Fibroblast of mammary gland (primary cell): ENCODE measurements around the gene DST.

Experiments
- DNase-seq: peaks from one replicate; pipeline ENCODE4 v3.0.0-alpha.2; 2010; ENCODE audit warnings: low read depth
- H3K4me3 ChIP-seq: 2 replicates; pipeline ENCODE4 v1.5.1; 2011; ENCODE audit warnings: low read depth, mild to moderate bottlenecking, low read length, moderate library complexity; ENCODE audit not compliant: control insufficient read depth
- TF ChIP-seq, protein P1 (sequence below): conservative IDR thresholded peaks from 2 replicates; pipeline ENCODE4 v1.5.1; 2011; ENCODE audit warnings: low read depth, low read length, inconsistent platforms; ENCODE audit not compliant: control insufficient read depth, insufficient read depth

Gene DST

DNA sequence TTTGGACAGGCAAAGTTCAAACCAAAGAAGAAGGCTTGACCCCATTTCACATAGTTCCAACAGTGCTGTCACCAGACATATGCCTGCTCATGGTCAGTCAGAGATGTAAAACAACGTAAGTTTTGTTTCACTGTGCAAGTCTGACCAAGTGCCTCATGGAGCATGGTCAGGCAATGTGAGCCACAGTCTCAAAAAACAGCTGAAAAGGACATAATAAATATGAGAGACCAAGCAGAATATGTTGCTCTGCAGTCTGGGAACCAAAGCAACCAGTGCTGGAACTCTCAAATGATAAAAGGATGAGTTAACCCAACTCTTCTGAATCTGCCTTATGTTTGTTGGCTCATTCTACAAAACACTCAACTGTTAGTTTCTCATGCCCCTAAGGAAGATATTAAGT is 39.9 kb upstream of the DST start:
- DNase-seq: no peak
- no peak overlapping the region for H3K4me3 ChIP-seq
- TF ChIP-seq, protein P1, sequence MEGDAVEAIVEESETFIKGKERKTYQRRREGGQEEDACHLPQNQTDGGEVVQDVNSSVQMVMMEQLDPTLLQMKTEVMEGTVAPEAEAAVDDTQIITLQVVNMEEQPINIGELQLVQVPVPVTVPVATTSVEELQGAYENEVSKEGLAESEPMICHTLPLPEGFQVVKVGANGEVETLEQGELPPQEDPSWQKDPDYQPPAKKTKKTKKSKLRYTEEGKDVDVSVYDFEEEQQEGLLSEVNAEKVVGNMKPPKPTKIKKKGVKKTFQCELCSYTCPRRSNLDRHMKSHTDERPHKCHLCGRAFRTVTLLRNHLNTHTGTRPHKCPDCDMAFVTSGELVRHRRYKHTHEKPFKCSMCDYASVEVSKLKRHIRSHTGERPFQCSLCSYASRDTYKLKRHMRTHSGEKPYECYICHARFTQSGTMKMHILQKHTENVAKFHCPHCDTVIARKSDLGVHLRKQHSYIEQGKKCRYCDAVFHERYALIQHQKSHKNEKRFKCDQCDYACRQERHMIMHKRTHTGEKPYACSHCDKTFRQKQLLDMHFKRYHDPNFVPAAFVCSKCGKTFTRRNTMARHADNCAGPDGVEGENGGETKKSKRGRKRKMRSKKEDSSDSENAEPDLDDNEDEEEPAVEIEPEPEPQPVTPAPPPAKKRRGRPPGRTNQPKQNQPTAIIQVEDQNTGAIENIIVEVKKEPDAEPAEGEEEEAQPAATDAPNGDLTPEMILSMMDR: no peak

GRCh38 chr6:56677559-56677958 is 34.9 kb upstream of the DST start:
- peak; percentile 56 for DNase-seq
- H3K4me3 ChIP-seq: no peak overlapping the region
- TF ChIP-seq, protein P1: no peak

DNA sequence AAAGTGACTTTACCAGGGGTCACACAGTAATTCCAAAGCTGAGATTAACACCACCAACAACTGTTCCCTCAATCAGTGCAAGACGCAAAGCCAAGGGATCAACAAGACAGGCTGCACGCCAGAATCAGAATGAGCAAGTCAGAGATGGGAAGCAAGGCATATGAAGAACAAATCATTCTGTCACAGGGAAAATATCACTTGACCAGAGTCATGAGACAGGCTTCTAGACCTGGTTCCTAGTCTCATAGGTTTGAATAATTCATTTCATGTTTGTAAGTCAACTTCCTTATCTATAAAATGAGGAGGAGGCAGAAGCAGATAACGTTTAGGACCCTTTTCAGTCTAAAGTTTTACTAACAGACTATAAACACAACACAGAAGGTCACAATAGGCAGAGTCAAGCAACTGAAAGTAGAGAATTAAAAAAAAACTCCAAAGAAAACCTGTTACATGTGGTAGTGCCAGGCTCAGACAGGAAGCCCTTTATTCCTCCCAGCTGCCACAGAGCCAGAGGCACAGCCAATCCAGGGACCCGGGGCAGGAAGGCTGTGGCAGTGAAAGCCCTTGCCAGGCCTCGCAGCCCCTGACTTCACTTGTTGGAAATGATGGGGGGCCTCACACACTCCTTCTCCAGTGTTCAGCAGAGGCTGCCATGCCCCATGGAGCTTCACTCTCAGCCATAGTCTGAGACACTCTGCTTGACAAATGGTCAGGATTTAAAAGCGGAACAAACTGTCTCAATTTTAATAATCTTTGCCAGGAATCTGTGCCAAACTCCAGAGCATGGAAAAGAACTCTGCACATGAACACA is 29.2 kb upstream of the DST start:
- TF ChIP-seq, protein P1: no peak

DNA sequence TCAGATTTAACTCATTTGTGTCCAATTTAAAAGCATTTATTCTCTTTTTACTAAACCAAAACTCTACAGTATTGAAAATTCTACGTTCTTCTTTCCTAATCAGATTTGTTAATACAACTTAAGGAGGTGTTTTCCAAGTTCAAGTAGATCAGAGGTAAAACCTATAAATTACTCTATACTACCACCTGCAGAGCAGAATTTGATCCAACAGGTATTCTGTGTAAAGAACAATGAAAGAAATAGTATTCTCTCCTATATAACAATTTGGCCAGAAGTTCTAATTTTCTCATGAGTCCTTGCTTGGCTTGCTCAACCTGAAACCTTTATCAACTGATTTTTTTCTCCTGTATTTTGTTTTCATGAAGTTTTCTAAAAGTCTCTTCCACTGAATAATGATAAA is 28.5 kb upstream of the DST start:
- DNase-seq: no peak
- TF ChIP-seq, protein P1: no peak
- no peak overlapping the region for H3K4me3 ChIP-seq

More for the DNA sequence above, 29.2 kb upstream of the DST start:
- no peak overlapping the region for H3K4me3 ChIP-seq
- DNase-seq: peak; percentile 33

DNA sequence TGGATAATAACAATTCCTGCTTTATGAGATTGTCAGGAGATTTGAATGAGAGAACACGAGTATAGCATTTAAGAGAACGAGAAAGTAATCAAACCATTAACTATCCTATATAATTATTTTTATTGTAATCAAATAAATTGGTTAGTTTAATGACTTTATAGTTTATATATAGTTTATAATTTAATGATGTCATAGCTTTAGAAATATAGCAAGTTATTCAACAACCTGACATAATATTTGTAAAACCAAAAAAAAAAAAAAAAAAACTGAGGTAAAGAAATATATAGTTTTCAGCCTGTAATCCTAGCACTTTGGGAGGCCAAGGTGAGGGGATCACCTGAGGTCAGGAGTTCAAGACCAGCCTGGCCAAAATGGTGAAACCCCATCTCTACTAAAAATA is 26.4 kb upstream of the DST start:
- TF ChIP-seq, protein P1: no peak
- no peak overlapping the region for H3K4me3 ChIP-seq

GRCh38 chr6:56668158-56668557 is 25.5 kb upstream of the DST start:
- no peak overlapping the region for H3K4me3 ChIP-seq
- DNase-seq: no peak
- TF ChIP-seq, protein P1: no peak

More for the DNA sequence above, 26.4 kb upstream of the DST start:
- no peak for DNase-seq
